ENCODE measurements around the gene ULK2.
"Not testable (repeated sequence)": the region's sequence is repeated elsewhere in the genome, so short reads cannot be mapped to it uniquely, and the experiment has no call there.

The ULK2 gene

DNA sequence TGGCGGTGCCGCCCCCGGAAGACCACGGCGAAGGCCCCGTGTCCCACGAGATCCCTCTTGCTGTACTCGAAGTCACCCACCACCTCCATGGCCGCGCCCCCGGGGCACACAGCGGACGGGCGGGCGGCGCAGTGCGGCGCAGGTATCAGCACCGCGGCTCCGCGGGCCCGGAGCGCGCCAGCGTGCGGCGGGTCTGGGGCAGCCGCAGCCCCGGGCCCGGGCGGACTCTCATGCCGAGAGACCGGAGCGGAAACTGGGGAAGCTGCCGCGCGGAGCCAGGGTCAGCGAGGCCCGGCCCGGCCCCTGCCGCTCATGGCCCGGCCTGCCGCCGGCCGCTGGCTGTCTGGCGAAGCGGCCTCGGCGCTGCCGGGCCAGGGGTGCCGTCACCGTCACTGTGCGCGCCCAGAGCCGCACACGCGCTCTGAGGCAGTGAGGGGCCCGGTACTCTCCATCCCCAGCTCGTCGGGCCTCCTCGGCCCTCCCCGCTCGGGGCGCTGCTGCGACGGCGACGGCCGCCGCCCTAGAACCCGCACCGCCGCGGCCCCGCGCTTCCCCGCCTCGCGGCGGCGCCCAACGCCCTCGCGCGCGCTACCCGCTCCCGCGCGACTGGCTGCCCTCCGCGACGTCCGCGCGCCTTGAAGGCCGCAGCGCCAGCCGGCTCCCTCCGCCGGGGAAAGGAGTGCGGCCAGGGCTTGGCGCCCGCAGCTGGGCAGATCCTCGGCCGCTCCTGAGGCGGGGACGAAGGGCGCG, at the start of gene ULK2:
Gene ULK2 (minus strand): TSS at position 608 of the 750 bp plus-strand sequence. CDS start 519 bp downstream, at position 89.
- no peak for DNase-seq

GRCh38 chr17:19915245-19915978, 47.7 kb upstream of the ULK2 start:
- DNase-seq: no peak

- no peak for DNase-seq
Observed at GRCh38 chr17:19911033-19911432, 43.3 kb upstream of the ULK2 start.

GRCh38 chr17:19909139-19909538, 41.4 kb upstream of the ULK2 start:
- no peak for DNase-seq

DNA sequence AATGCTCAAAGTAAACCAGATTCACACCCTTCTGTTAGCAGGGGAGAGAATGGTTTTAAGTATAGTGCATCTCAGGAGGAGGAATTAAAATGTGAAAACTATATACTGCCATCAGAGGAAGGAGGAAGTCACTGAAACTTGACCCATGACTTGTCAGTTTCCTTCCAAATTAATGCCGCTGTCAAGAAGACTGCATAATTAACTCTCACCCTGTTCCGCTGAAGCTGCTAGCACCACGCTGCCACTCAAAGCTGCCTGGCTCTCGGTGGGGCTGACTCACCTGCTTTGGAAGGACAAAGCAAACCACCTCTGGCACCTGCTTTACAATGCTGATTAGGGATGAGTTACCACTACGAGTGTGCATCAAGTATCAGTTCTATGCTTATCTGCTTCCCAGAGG, 37.8 kb upstream of the ULK2 start:
- DNase-seq: no peak

GRCh38 chr17:19904924-19905323, 37.2 kb upstream of the ULK2 start:
- no peak for DNase-seq

- no peak for DNase-seq
Observed at GRCh38 chr17:19904412-19904811, 36.7 kb upstream of the ULK2 start.

DNA sequence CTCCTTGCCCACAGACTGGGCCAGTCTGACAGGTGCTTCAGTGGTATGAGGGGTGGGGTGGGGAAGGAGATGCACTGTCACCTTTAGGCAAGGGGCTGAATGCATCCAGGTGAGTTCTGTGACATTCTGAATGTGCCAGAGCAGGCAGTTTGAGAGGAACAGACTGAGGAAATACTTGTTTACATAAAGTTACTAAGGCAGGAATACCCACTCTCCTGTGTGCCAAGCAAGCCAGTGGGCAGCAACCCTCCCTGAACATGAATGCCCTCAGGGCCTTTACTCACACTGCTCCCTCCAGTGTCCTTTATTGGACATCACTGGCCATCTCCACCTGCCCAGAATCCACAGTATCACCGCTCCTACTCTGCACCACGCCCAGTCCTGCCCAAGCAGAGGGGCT, 33.1 kb upstream of the ULK2 start:
- no peak for DNase-seq

- DNase-seq: no peak
Observed at GRCh38 chr17:19897903-19898302, 30.2 kb upstream of the ULK2 start.

GRCh38 chr17:19897090-19897837, 29.5 kb upstream of the ULK2 start:
- no peak for DNase-seq

- DNase-seq: no peak
Observed at GRCh38 chr17:19896679-19897078, 28.9 kb upstream of the ULK2 start.

DNA sequence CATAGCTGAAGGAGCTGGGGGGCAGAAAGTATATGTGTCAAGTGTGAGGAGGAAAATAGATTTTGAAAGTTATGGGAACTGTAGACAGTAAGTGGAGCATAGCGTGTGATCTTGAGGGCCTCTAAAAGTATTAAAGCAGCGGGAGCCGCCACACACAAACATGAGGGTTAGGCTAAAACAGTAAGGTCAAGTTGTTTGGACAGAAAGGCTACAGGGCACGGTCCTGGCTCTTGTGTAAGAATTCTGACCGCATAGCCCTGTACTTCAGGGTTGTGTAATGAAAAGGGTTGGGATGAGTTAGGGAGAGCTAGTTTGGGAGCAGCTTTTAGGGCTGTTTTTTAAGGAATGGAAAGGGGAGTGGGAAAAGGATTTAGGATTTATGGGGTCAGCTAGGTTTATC, 22.8 kb upstream of the ULK2 start:
- not testable (repeated sequence) for DNase-seq

DNA sequence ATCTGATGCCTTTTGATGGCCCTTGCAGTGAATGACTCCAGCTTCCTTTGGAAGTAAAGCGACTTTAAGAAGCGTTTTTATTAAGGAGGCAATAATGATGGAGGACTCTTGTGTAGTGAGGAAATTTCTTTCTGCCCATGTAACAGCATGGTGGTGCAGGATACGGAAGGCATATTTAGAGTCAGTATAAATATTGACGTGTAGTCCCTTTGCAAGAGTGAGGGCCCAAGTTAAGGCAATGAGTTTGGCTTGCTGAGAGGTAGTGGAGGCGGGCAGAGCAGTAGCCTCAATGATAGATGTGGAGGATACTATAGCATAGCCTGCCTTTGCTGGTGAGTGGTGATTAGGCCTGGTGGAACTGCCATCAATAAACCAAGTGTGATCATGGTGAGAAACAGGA, 22.3 kb upstream of the ULK2 start:
- DNase-seq: not testable (repeated sequence)

- no peak for DNase-seq
Observed at GRCh38 chr17:19886116-19886515, 18.4 kb upstream of the ULK2 start.

DNA sequence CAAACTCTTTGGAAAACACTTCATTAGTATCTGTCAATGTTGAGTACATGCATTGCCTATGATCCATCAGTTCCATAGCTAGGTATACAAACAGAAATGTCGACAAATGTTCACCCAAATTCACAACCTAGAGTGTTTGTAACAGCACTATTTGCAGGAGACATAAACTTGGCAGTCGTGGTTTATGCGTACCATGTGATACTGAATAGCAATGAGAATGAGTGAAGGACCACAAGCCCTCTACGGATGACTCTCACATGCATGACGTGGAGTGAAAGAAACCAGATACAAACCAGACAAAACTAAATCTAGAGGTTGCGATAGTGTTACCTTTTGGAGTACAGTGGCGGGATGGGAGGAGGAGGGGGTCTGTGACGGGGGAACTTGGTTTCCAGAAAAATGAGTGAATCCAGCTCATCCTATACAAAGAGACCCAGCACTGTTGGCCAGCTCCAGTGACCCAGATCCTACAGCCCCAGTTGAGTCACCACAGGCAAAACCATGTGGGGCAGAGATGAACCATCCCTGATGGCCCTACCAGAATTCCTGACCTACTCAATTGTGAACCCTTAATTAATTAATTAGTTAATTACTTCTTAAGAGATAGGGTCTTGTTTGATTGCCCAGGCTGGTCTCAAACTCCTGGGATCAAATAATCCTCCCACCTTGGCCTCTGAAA, 15.9 kb upstream of the ULK2 start:
- DNase-seq: no peak

DNA sequence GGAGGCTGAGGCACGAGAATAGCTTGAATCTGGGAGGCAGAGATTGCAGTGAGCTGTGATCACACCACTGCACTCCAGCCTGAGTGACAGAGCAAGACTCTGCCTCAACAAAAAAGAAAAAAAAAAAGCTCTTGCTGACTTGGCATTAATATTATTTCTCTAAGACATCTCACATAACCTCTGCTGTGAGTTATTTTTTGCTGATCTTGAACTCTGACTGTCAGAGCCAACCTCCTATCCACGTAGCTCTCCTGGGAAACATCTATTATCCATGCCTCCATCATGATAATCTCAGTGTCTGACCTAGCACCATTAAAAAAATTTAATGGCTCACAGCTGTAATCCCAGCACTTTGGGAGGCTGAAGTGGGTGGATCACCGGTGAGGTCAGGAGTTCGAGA, 12.7 kb upstream of the ULK2 start:
- DNase-seq: no peak

DNA sequence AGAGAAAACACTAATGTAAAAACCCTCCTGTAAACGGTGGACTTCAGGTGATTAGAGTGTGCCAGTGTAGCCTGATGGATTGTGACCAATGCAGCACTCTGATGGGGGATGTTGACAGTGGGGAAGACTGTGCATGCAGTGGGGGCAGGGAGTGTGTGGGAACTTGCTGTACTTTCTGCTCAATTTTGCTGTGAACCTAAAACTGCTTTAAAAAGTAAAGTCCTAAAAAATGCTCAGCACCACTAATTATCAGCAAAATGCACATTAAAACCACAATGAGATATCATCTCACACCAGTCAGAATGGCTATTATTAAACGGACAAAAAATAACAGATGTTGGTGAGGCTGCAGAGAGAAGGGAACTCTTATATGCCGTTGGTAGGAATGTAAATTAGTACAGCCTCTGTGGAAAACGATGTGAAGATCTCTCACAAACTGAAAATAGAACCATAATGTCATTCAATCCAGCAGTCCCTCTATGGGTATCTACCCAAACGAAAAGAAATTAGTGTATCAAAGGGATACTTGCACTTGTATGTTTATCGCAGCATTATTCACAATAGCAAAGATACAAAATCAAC, 9.7 kb upstream of the ULK2 start:
- no peak for DNase-seq

DNA sequence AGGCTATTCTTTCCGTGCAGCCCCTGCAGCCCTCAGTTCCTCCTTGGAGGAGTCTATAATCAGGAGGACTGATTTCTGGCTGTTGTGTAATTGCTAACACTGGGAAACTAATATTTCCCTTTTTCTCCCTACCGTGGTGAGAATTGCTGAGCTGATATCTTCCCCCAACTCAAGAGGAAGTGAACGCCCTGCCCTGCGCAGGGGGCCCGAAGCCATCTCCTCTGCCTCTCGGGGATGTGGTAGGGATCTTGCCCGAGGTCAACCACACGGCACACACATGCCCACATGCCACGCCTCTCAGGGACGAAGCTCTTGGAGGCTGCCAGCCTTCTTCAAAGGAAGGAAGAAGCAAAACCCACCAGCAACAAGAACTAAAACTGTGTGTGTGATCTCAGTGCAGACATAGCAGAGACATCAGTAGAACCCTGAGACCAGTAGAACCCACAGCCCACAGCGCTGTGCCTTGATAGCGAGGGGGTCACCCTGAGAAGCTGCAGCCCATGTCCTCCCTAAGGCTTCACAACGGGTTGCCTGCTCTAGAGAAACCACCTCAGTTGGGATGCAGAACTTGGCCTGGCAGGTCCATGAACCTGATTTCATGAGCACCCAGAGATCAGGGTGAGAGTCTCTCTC, 8.9 kb upstream of the ULK2 start:
- DNase-seq: no peak

GRCh38 chr17:19874256-19874655, 6.5 kb upstream of the ULK2 start:
- no peak for DNase-seq

DNA sequence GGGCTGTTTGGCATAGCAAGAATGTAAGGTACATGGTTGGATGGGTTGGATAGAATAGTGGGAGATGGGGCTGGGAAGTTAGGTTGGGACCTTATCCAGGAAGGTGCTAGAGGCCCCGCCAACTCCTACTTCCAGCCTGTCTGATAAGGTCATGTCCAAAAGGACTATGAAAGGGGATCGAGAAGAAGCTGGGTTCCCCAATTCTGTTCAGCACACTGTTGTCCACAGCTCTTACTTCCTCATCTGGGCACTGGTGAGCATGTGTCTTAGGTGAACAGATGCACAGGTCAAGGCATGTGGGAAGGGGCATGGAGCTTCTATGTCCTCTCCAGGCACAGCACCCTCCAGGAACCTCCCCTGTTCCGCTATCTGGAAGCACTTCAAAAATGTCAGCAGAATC, 5.6 kb upstream of the ULK2 start:
- DNase-seq: no peak

DNA sequence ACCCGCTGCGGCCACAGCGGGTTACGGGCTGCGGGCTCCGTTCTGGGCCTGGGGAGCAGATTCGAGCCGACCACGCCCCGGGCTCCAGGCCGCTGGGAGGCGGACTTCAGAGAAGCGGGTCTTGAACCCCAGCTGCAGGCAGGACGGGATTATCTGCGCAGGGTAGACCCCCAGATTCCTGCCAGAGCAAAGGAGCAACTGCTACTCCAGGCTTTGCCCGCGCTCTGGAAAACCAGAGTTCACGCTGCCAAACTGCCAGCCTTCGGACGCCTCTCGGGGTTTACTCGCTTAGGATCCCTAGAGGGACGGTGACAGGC, 301 bp upstream of the ULK2 start:
- no peak for DNase-seq

DNA sequence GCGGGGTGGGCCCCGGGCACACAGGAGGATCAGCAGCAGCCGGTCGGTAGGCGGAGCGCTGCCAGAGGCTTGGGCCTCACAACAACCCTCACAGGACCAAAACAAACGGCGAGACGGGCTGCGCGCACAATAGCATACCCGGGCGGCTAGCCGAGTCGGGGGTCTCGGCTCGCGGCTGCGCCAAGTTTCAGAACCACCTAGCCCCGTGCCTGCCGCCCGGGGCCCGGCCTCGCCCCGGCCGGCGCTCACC, 732 bp downstream of the ULK2 start:
- DNase-seq: no peak

- no peak for DNase-seq
Observed at GRCh38 chr17:19865021-19865420, 2.7 kb downstream of the ULK2 start.
